ENCODE results near the gene PADI1.

GRCh38 chr1:17235135-17235885, 30.4 kb downstream of the PADI1 start:
- TF ChIP-seq ZNF184 (tag by site-specific recombination; IDR thresholded peaks at IDR 0.05) (no peak), CTCF (tag by site-specific recombination; IDR thresholded peaks at IDR 0.05) (no peak)

All from HEK293 (cell line).